ENCODE data around the gene FAM216A.

Gene FAM216A

DNA sequence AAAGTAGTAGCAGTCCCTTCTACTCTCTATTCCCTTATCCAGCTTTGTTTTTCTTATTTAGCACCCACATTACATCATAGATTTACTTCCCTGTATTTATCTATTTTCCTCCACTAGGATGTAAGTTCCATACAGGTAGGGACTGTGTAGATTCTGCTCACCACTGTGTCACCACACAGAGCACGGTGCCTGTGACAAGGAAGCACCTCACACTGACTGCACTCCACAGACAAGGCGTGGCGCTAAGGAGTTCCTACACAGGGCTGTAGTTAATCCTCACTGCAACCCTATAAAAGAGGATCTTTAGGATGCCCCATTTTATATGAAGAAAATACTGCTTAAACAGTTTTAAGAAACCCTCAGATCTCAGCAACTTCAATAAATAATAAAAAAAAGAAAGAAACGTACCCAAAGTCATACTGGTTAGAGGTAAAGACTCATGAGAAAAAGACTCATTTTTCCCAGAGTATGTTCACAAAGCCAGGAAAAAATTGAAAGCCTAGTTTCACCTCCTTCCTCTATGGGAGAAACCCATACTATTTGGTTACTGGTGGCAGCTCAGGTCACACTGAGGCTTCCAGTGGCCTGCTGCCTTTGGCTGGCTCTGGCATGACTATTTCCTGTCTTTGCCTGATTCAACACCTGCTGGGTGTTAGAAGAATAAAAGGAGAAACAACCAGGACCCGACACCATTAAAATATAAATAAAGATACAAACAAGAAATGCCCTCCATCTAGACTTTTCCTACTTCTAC, 70.4 kb downstream of the FAM216A start:
- in situ Hi-C loops (cut with MboI; ENCODE audit: low pct_unique_long_range_greater_than_20kb, low sequenced_read_pairs, unreplicated experiment) = no loop called here
- TF ChIP-seq, protein P1, sequence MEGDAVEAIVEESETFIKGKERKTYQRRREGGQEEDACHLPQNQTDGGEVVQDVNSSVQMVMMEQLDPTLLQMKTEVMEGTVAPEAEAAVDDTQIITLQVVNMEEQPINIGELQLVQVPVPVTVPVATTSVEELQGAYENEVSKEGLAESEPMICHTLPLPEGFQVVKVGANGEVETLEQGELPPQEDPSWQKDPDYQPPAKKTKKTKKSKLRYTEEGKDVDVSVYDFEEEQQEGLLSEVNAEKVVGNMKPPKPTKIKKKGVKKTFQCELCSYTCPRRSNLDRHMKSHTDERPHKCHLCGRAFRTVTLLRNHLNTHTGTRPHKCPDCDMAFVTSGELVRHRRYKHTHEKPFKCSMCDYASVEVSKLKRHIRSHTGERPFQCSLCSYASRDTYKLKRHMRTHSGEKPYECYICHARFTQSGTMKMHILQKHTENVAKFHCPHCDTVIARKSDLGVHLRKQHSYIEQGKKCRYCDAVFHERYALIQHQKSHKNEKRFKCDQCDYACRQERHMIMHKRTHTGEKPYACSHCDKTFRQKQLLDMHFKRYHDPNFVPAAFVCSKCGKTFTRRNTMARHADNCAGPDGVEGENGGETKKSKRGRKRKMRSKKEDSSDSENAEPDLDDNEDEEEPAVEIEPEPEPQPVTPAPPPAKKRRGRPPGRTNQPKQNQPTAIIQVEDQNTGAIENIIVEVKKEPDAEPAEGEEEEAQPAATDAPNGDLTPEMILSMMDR (IDR thresholded peaks at IDR 0.05; ENCODE audit: extremely low read depth, insufficient read depth, missing control alignments) = no peak
- no peak for DNase-seq (ENCODE audit: low spot score)
